WTC11 (cell line): Measurements from ENCODE around the gene ABI3. TPM values are rescaled to one million over a fixed set of nuclear protein-coding genes. Genes with fewer than 3 reads are reported as not detected.
"Not testable (repeated sequence)": the region's sequence is repeated elsewhere in the genome, so short reads cannot be mapped to it uniquely, and the experiment has no call there.

Source experiments
- ATAC-seq: fragments of 200-7000 bp; cut with Tn5 transposase; 2 replicates; pipeline ENCODE4 v1.10.0; 2021; ENCODE audit warnings: mild to moderate bottlenecking, moderate library complexity
- CTCF ChIA-PET: fragments of 300-600 bp; sonication (Branson Sonifier 250); formaldehyde crosslinking; loops from one replicate; lab custom pipeline; 2021; ENCODE audit warnings: antibody characterized with exemption; lab: Charles Lee
- POLR2A ChIA-PET: fragments of 350-600 bp; sonication (Branson Sonifier 250); formaldehyde crosslinking; loops from one replicate; lab custom pipeline; 2021; ENCODE audit warnings: antibody characterized with exemption; lab: Charles Lee
- DNase-seq: peaks from one replicate; pipeline ENCODE4 v3.0.0; 2021; ENCODE audit warnings: low spot score
- H3K27ac Mint-ChIP-seq: 2 replicates; pipeline ENCODE4 v1.8.0; 2021; ENCODE audit warnings: mixed read lengths
- H3K27me3 Mint-ChIP-seq: 2 replicates; pipeline ENCODE4 v1.8.0; 2021; ENCODE audit warnings: low read depth, mild to moderate bottlenecking, moderate library complexity, mixed read lengths
- H3K36me3 Mint-ChIP-seq: 2 replicates; pipeline ENCODE4 v1.8.0; 2021; ENCODE audit warnings: mixed read lengths
- H3K4me1 Mint-ChIP-seq: 2 replicates; pipeline ENCODE4 v1.8.0; 2022; ENCODE audit warnings: mixed read lengths
- H3K4me3 Mint-ChIP-seq: 2 replicates; pipeline ENCODE4 v1.8.0; 2021; ENCODE audit warnings: mild to moderate bottlenecking, moderate library complexity, mixed read lengths
- H3K9me3 Mint-ChIP-seq: 2 replicates; pipeline ENCODE4 v1.8.0; 2021; ENCODE audit warnings: mixed read lengths
- CBFB ChIP-seq: sonication (generic); formaldehyde crosslinking; IDR thresholded peaks from 2 replicates; pipeline ENCODE4 v1.8.1; 2022; ENCODE audit warnings: mild to moderate bottlenecking, low read depth, missing genetic modification reagents
- CDX4 ChIP-seq: fragments of 250-450 bp; sonication (Bioruptor Pico); IDR thresholded peaks from 2 replicates; pipeline ENCODE4 v1.9.0; 2021; ENCODE audit warnings: moderate library complexity, mild to moderate bottlenecking, inconsistent platforms, borderline replicate concordance
- CREB1 ChIP-seq: sonication (generic); formaldehyde crosslinking; IDR thresholded peaks from 2 replicates; pipeline ENCODE4 v1.8.0; 2023; ENCODE audit warnings: mild to moderate bottlenecking, missing genetic modification reagents
- CTCF ChIP-seq: fragments of 200-600 bp; IDR thresholded peaks from 2 replicates; pipeline ENCODE4 v1.8.0; 2022; ENCODE audit warnings: antibody characterized with exemption
- E2F1 ChIP-seq: sonication (generic); formaldehyde crosslinking; IDR thresholded peaks from 2 replicates; pipeline ENCODE4 v1.8.0; 2022; ENCODE audit warnings: mild to moderate bottlenecking, missing genetic modification reagents
- E2F5 ChIP-seq: sonication (generic); formaldehyde crosslinking; IDR thresholded peaks from 2 replicates; pipeline ENCODE4 v1.8.1; 2022; ENCODE audit warnings: mild to moderate bottlenecking, moderate library complexity, missing genetic modification reagents
- ETV6 ChIP-seq: sonication (generic); formaldehyde crosslinking; IDR thresholded peaks from 2 replicates; pipeline ENCODE4 v1.8.1; 2022; ENCODE audit warnings: mild to moderate bottlenecking, missing genetic modification reagents
- FOXK1 ChIP-seq: sonication (generic); formaldehyde crosslinking; IDR thresholded peaks from 2 replicates; pipeline ENCODE4 v1.8.0; 2022; ENCODE audit warnings: mild to moderate bottlenecking, moderate library complexity, missing genetic modification reagents
- HMGXB4 ChIP-seq: sonication (generic); formaldehyde crosslinking; IDR thresholded peaks from 2 replicates; pipeline ENCODE4 v1.8.1; 2023; ENCODE audit warnings: mild to moderate bottlenecking, moderate library complexity, missing genetic modification reagents
- JUN ChIP-seq: sonication (generic); formaldehyde crosslinking; IDR thresholded peaks from 2 replicates; pipeline ENCODE4 v1.8.0; 2023; ENCODE audit warnings: mild to moderate bottlenecking, missing genetic modification reagents
- NFATC4 ChIP-seq: fragments of 250-450 bp; sonication (Bioruptor Pico); IDR thresholded peaks from 2 replicates; pipeline ENCODE4 v1.9.0; 2021; ENCODE audit warnings: mild to moderate bottlenecking
- NFE2L1 ChIP-seq: sonication (generic); formaldehyde crosslinking; IDR thresholded peaks from 2 replicates; pipeline ENCODE4 v1.8.1; 2023; ENCODE audit warnings: missing genetic modification reagents
- STAT6 ChIP-seq: sonication (generic); formaldehyde crosslinking; conservative IDR thresholded peaks from 2 replicates; pipeline ENCODE4 v1.8.1; 2023; ENCODE audit warnings: mild to moderate bottlenecking, low read depth, missing genetic modification reagents, moderate library complexity
- TP53 ChIP-seq: sonication (generic); formaldehyde crosslinking; IDR thresholded peaks from 2 replicates; pipeline ENCODE4 v1.8.1; 2023; ENCODE audit warnings: mild to moderate bottlenecking, missing genetic modification reagents
- ZNF121 ChIP-seq: sonication (generic); formaldehyde crosslinking; IDR thresholded peaks from 2 replicates; pipeline ENCODE4 v1.8.0; 2023; ENCODE audit warnings: missing genetic modification reagents
- ZNF317 ChIP-seq: sonication (generic); formaldehyde crosslinking; IDR thresholded peaks from 2 replicates; pipeline ENCODE4 v1.8.1; 2023; ENCODE audit warnings: low read depth, mild to moderate bottlenecking, moderate library complexity, missing genetic modification reagents, borderline replicate concordance
- total RNA-seq: library from RNA; stranded (reverse); gene quantifications from 3 replicates; pipeline ENCODE4 v1.2.3, GENCODE V29; 2021

Gene ABI3
- total RNA-seq, 1 experiment from 2014 or later = 1.5 TPM

- no peak for TF ChIP-seq E2F1 (CRISPR knock-in tag)
Measured at GRCh38 chr17:49170216-49170615, 40.3 kb upstream of the ABI3 start (continued).

- not testable (repeated sequence) for H3K4me3 Mint-ChIP-seq, H3K4me1 Mint-ChIP-seq, DNase-seq, H3K36me3 Mint-ChIP-seq, ATAC-seq, H3K27ac Mint-ChIP-seq
- CTCF ChIA-PET = interaction anchor here (0.7 kb wide), 1 partner anchor 9 kb away, joined by 4 read pairs; no protein-coding TSS in a partner anchor
- H3K27me3 Mint-ChIP-seq = peaks cover 35% of the 10 kb centered on the region
- peaks cover 58% of the 10 kb centered on the region for H3K9me3 Mint-ChIP-seq
- POLR2A ChIA-PET = interaction anchor here (0.5 kb wide), 1 partner anchor 9 kb away, joined by 3 read pairs; no protein-coding TSS in a partner anchor
Measured at GRCh38 chr17:49170711-49171110, 39.8 kb upstream of the ABI3 start.

GRCh38 chr17:49175978-49176377 lies 34.5 kb upstream of the ABI3 start:
- H3K4me1 Mint-ChIP-seq, POLR2A ChIA-PET, DNase-seq, CTCF ChIA-PET, H3K27ac Mint-ChIP-seq, ATAC-seq, H3K4me3 Mint-ChIP-seq: not testable (repeated sequence)
- Mint-ChIP-seq H3K27me3 (peaks cover 21% of the 10 kb centered on the region), H3K36me3 (peaks cover 16% of the 10 kb centered on the region), H3K9me3 (peaks cover 60% of the 10 kb centered on the region)

- ChIA-PET POLR2A (interaction anchor here (0.5 to 1.2 kb wide), 3 partner anchors 11 to 155 kb away, joined by 3 to 6 read pairs (median 3); no protein-coding TSS in a partner anchor), CTCF (interaction anchor here (0.6 to 2.3 kb wide), 25 partner anchors 9 to 382 kb away, joined by 3 to 20 read pairs (median 4); partner anchors contain the start of gene PHOSPHO1)
- peaks cover 23% of the 10 kb centered on the region for H3K36me3 Mint-ChIP-seq
- H3K4me1 Mint-ChIP-seq = no peaks in the 10 kb centered on the region
- no peak for TF ChIP-seq NFE2L1 (CRISPR knock-in tag)
- peak; percentile 73 for TF ChIP-seq CTCF
- peaks cover 41% of the 10 kb centered on the region for H3K9me3 Mint-ChIP-seq
- no peak overlapping the region for H3K27ac Mint-ChIP-seq
- ATAC-seq (peak; percentile 90), DNase-seq (peak; percentile 80)
- H3K4me3 Mint-ChIP-seq = no peak overlapping the region
- peaks cover 8% of the 10 kb centered on the region for H3K27me3 Mint-ChIP-seq
Measured at GRCh38 chr17:49180303-49180702, 30.2 kb upstream of the ABI3 start.

- ChIA-PET CTCF (interaction anchor here (0.7 to 2.3 kb wide), 8 partner anchors 10 to 79 kb away, joined by 3 to 20 read pairs (median 6); partner anchors contain the start of gene PHOSPHO1), POLR2A (interaction anchor here (0.9 to 1.2 kb wide), 2 partner anchors 11 to 125 kb away, joined by 3 to 6 read pairs; no protein-coding TSS in a partner anchor)
- TF ChIP-seq CDX4 (CRISPR knock-in tag) (no peak), E2F5 (CRISPR knock-in tag) (no peak), STAT6 (no peak), NFATC4 (CRISPR knock-in tag) (no peak), ZNF317 (CRISPR knock-in tag) (no peak), CBFB (no peak), ETV6 (CRISPR knock-in tag) (no peak), CREB1 (CRISPR knock-in tag) (no peak), TP53 (no peak), HMGXB4 (CRISPR knock-in tag) (no peak), ZNF121 (no peak), FOXK1 (CRISPR knock-in tag) (no peak), JUN (CRISPR knock-in tag) (no peak)
Measured at GRCh38 chr17:49180998-49181635, 29.4 kb upstream of the ABI3 start.

More at GRCh38 chr17:49180998-49181635, 29.4 kb upstream of the ABI3 start:
- no peak overlapping the region for H3K27ac Mint-ChIP-seq
- H3K36me3 Mint-ChIP-seq = peaks cover 25% of the 10 kb centered on the region
- peaks cover 4% of the 10 kb centered on the region for H3K27me3 Mint-ChIP-seq
- DNase-seq (no peak), ATAC-seq (no peak)
- no peaks in the 10 kb centered on the region for H3K4me1 Mint-ChIP-seq
- H3K4me3 Mint-ChIP-seq = no peak overlapping the region
- H3K9me3 Mint-ChIP-seq = peaks cover 41% of the 10 kb centered on the region
